ENCODE data around the gene DNAJB11.

The DNAJB11 gene

DNA sequence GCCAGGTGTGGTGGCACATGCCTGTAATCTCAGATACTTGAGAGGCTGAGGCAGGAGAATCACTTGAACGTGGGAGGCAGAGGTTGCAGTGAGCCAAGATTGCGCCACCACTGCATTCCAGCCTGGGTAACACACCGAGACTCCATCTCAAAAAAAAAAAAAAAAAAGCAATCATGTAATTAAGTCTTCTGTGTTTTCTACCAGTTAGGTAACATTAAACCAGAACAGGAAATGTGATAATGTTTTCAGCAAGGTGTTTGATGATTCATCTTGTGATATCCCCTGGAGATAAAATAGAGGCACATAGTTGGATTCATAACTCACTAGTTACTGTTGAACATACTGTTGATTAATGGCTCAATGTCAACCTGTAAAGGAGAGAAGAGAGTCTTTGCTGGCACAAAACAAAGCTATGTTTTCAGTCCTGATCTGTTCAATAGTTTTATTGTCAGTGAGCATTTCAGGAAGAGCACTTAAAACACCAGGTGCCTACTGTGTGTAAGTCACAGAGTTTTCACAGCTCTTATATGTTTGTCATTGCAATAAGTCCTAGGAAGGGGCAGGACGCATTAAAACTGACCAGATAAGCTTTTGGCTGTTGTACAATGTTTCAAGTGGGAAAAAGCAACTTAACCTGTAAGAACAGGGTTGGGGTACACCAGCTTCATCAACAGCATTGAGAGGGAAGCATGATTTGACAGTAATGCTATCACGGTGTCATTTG is 19.5 kb downstream of the DNAJB11 start:
- no peak overlapping the region for H3K27ac ChIP-seq
- TF ChIP-seq, protein P1, sequence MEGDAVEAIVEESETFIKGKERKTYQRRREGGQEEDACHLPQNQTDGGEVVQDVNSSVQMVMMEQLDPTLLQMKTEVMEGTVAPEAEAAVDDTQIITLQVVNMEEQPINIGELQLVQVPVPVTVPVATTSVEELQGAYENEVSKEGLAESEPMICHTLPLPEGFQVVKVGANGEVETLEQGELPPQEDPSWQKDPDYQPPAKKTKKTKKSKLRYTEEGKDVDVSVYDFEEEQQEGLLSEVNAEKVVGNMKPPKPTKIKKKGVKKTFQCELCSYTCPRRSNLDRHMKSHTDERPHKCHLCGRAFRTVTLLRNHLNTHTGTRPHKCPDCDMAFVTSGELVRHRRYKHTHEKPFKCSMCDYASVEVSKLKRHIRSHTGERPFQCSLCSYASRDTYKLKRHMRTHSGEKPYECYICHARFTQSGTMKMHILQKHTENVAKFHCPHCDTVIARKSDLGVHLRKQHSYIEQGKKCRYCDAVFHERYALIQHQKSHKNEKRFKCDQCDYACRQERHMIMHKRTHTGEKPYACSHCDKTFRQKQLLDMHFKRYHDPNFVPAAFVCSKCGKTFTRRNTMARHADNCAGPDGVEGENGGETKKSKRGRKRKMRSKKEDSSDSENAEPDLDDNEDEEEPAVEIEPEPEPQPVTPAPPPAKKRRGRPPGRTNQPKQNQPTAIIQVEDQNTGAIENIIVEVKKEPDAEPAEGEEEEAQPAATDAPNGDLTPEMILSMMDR (conservative IDR thresholded peaks at IDR 0.05): no peak
- TF ChIP-seq ZFX (IDR thresholded peaks at IDR 0.05): no peak

DNA sequence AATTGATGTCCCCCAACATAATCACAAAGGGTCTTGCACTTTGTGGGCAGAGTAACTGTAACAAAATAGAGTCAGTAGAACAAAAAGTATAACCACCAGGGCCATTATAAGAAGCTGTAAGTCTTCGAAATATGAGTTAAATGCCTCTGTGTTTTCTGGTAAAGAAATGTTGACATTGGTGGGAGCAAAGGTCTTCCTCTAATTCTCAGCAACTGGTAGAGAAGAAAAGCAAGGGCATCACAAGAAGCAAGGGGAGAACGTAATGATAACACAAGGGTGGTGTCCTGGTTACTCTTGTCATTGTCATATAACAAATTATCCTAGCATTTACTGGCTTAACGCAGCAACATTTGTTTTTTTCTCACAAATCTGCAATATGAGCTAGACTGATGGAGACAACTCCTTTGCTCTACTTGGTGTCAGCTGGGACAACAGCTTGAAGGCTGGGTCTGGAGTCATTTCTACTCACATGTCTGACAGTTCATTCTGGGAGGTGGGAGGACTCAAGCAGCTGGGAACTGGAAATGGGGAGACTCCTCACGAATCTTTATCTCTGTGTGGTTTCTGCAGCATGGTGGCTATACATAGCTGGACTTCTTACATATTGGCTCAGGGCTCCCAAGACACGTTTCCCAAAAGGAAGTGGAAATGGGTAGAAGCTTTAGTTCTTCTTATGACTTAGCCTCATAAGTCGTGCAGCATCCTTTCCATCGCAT is 20.2 kb downstream of the DNAJB11 start:
- TF ChIP-seq ZFX (IDR thresholded peaks at IDR 0.05): no peak
- TF ChIP-seq, protein P1 (conservative IDR thresholded peaks at IDR 0.05): no peak
- H3K27ac ChIP-seq: no peak overlapping the region

DNA sequence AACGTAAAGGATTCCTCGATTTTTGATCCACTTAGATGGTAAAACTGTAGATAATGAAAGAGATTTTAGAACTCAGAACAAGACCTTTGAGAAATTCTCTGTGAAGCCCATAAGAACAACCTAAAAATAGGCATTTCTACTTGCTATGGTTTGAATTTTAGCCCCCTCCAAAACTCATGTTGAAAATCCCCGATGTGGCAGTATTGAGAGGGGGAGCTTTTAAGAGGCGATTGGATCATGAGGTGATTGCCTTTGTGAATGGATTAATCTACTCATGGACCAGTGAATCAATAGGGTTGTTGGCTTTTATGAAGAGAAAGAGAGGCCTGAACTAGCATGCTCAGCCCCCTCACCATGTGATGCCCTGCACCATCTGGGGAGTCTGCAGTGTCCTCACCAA is 22.2 kb downstream of the DNAJB11 start:
- no peak for TF ChIP-seq ZFX (IDR thresholded peaks at IDR 0.05)
- TF ChIP-seq, protein P1 (conservative IDR thresholded peaks at IDR 0.05): no peak
- no peak overlapping the region for H3K27ac ChIP-seq

DNA sequence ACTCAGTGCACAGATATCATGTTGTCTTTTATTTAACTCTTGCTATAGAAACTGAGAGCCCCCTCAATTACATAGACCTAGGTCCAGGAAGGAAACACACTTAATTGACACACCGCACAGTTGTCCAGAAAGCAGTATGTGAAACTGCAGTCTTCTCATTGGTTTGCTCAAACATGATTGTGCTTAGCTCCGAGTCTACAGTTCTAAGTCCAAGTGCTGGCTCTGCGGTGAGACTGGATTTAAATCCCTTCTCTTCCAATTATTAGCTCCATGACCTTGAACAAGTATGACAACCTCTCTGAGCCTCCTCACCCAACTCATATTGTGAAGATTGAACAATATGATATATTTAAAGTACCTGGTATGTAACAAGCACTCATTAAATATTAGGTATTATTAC is 23.3 kb downstream of the DNAJB11 start:
- TF ChIP-seq ZFX (IDR thresholded peaks at IDR 0.05): no peak
- TF ChIP-seq, protein P1 (conservative IDR thresholded peaks at IDR 0.05): no peak
- H3K27ac ChIP-seq: no peak overlapping the region

DNA sequence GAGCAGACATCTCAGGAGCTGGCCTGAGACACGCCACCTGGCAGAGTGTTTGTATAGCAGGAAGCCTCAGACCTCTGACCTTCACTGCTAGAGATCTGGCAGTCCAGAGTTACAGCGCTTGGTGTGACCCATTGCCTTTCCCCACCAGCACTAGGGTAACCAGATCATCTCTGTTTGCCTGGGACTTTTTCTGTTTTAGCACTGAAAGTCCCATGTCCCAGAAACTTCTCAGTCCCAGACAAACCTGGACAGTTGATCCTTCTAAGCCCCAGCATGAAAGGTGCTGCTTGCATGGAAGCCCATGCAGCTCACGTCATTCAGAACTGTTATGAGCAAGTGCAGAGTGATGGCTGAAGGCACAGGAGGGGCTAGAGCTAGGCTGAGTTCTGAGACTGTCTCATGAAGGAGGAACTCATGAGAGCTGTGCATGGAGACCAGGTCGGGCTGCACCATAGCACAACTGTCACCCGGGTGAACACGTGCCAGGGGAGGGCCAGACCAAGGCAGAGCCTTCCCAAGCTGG is 24.1 kb downstream of the DNAJB11 start:
- no peak overlapping the region for H3K27ac ChIP-seq
- TF ChIP-seq, protein P1 (conservative IDR thresholded peaks at IDR 0.05): no peak
- TF ChIP-seq ZFX (IDR thresholded peaks at IDR 0.05): no peak

DNA sequence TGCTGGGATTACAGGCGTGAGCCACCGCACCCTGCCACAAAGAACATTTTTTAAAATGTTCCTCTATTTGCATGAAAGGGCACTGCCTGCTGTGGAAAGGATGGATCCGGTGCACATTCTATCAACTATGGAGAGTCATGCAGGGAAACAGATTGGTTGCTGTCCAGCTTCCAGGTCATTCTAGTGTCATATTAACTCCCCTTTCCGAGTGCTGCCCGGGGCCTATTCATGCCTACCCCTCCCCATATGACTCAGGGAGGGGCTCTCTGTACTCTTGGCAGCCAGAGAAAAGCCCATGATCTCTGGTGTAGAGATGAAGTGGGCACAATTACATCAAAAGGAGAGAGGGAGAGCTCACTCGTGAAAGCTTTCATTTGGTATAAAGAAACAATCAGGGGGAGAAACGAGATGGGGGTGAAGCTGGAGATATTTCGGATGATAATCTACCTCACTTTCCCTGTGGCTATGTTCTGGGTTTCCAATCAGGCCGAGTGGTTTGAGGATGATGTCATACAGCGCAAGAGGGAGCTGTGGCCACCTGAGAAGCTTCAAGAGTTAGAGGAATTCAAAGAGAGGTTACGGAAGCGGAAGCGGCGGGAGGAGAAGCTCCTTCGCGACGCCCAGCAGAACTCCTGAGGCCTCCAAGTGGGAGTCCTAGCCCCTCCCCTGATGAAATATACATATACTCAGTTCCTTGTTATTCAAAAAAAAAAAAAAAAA is 26.2 kb downstream of the DNAJB11 start:
- no peak for TF ChIP-seq ZFX (IDR thresholded peaks at IDR 0.05)
- TF ChIP-seq, protein P1 (conservative IDR thresholded peaks at IDR 0.05): no peak
- no peak overlapping the region for H3K27ac ChIP-seq

All from C4-2B (cell line).